HG02884 (cell line): Measurements from ENCODE around the gene CACNA1C.

Source experiments
- ATAC-seq: cut with Tn5 transposase; IDR thresholded peaks from one replicate; pipeline ENCODE4 v1.9.1; 2021; ENCODE audit warnings: mild to moderate bottlenecking, moderate library complexity; ENCODE audit not compliant: unreplicated experiment

The CACNA1C gene

GRCh38 chr12:2052826-2053678, at the start of gene CACNA1C:
CACNA1C (plus strand) TSS chr12:2052987; CDS start chr12:2053563, 576 bp downstream.
- no peak for ATAC-seq

- peak; percentile 21 for ATAC-seq
Observed at GRCh38 chr12:2003676-2004112, 49.1 kb upstream of the CACNA1C start.

- ATAC-seq: peak; percentile 98
Observed at GRCh38 chr12:2004113-2004929, 48.5 kb upstream of the CACNA1C start, which contains the start of gene DCP1B. DCP1B (minus strand) TSS chr12:2004457; CDS start chr12:2004431, 26 bp downstream.

GRCh38 chr12:2008677-2009076, 44.1 kb upstream of the CACNA1C start:
- no peak for ATAC-seq

GRCh38 chr12:2009623-2010022, 43.2 kb upstream of the CACNA1C start:
- no peak for ATAC-seq

- ATAC-seq: no peak
Observed at GRCh38 chr12:2011643-2012607, 40.9 kb upstream of the CACNA1C start.

GRCh38 chr12:2013086-2013485, 39.7 kb upstream of the CACNA1C start:
- ATAC-seq: no peak

- ATAC-seq: no peak
Observed at GRCh38 chr12:2013527-2014223, 39.1 kb upstream of the CACNA1C start.

GRCh38 chr12:2014231-2014630, 38.6 kb upstream of the CACNA1C start:
- ATAC-seq: no peak

- no peak for ATAC-seq
Observed at GRCh38 chr12:2016862-2017545, 35.8 kb upstream of the CACNA1C start.

- no peak for ATAC-seq
Observed at GRCh38 chr12:2017546-2018337, 35.0 kb upstream of the CACNA1C start.

- ATAC-seq: no peak
Observed at GRCh38 chr12:2018391-2018790, 34.4 kb upstream of the CACNA1C start.

- no peak for ATAC-seq
Observed at GRCh38 chr12:2019126-2019525, 33.7 kb upstream of the CACNA1C start.

GRCh38 chr12:2020511-2020910, 32.3 kb upstream of the CACNA1C start:
- no peak for ATAC-seq

- no peak for ATAC-seq
Observed at GRCh38 chr12:2023365-2023764, 29.4 kb upstream of the CACNA1C start.

GRCh38 chr12:2027351-2027750, 25.4 kb upstream of the CACNA1C start:
- no peak for ATAC-seq

GRCh38 chr12:2029851-2030250, 22.9 kb upstream of the CACNA1C start:
- no peak for ATAC-seq

GRCh38 chr12:2032506-2032905, 20.3 kb upstream of the CACNA1C start:
- ATAC-seq: no peak
